SK-N-DZ (cell line): ENCODE data around the gene PLA2G4A.

Experiments used
- DNase-seq: peaks from one replicate; pipeline ENCODE4 v3.0.0-alpha.2; 2015; ENCODE audit warnings: low spot score

The PLA2G4A gene

GRCh38 chr1:186831168-186831567 lies 2.4 kb downstream of the PLA2G4A start:
- DNase-seq, result no peak

- no peak for DNase-seq
Measured at GRCh38 chr1:186834399-186834958, 5.7 kb downstream of the PLA2G4A start.

GRCh38 chr1:186835448-186835847 lies 6.7 kb downstream of the PLA2G4A start:
- no peak for DNase-seq

- no peak for DNase-seq
Measured at GRCh38 chr1:186837806-186838205, 9.1 kb downstream of the PLA2G4A start.

GRCh38 chr1:186838380-186839040 lies 9.8 kb downstream of the PLA2G4A start:
- DNase-seq, result no peak

- DNase-seq, result no peak
Measured at GRCh38 chr1:186839041-186839400, 10.3 kb downstream of the PLA2G4A start.

GRCh38 chr1:186841599-186841998 lies 12.8 kb downstream of the PLA2G4A start:
- no peak for DNase-seq

- no peak for DNase-seq
Measured at GRCh38 chr1:186842547-186842946, 13.8 kb downstream of the PLA2G4A start.

- no peak for DNase-seq
Measured at GRCh38 chr1:186843226-186843625, 14.5 kb downstream of the PLA2G4A start.

- DNase-seq, result no peak
Measured at GRCh38 chr1:186843931-186844330, 15.2 kb downstream of the PLA2G4A start.

GRCh38 chr1:186845576-186846210 lies 16.9 kb downstream of the PLA2G4A start:
- no peak for DNase-seq

GRCh38 chr1:186848509-186849130 lies 19.9 kb downstream of the PLA2G4A start:
- no peak for DNase-seq

GRCh38 chr1:186849271-186849671 lies 20.5 kb downstream of the PLA2G4A start:
- DNase-seq, result no peak

GRCh38 chr1:186849826-186850225 lies 21.1 kb downstream of the PLA2G4A start:
- DNase-seq, result no peak

- no peak for DNase-seq
Measured at GRCh38 chr1:186854102-186854501, 25.4 kb downstream of the PLA2G4A start.

- DNase-seq, result no peak
Measured at GRCh38 chr1:186858923-186859322, 30.2 kb downstream of the PLA2G4A start.

- no peak for DNase-seq
Measured at GRCh38 chr1:186859995-186860394, 31.2 kb downstream of the PLA2G4A start.

GRCh38 chr1:186864296-186864695 lies 35.5 kb downstream of the PLA2G4A start:
- DNase-seq, result no peak

GRCh38 chr1:186865253-186865652 lies 36.5 kb downstream of the PLA2G4A start:
- no peak for DNase-seq

- no peak for DNase-seq
Measured at GRCh38 chr1:186865857-186866256, 37.1 kb downstream of the PLA2G4A start.

- DNase-seq, result no peak
Measured at GRCh38 chr1:186869526-186870228, 40.9 kb downstream of the PLA2G4A start.

GRCh38 chr1:186871784-186872183 lies 43.0 kb downstream of the PLA2G4A start:
- DNase-seq, result no peak
